Superior temporal gyrus (tissue), 1 donor: ENCODE measurements around the gene MUSTN1.
A peak's percentile ranks its signal among the peaks of the same experiment; 100 is the strongest.

Source experiments
- DNase-seq: peaks from one replicate; pipeline ENCODE4 v3.0.0-alpha.2; 2016; ENCODE audit errors: extremely low spot score

MUSTN1 gene

DNA sequence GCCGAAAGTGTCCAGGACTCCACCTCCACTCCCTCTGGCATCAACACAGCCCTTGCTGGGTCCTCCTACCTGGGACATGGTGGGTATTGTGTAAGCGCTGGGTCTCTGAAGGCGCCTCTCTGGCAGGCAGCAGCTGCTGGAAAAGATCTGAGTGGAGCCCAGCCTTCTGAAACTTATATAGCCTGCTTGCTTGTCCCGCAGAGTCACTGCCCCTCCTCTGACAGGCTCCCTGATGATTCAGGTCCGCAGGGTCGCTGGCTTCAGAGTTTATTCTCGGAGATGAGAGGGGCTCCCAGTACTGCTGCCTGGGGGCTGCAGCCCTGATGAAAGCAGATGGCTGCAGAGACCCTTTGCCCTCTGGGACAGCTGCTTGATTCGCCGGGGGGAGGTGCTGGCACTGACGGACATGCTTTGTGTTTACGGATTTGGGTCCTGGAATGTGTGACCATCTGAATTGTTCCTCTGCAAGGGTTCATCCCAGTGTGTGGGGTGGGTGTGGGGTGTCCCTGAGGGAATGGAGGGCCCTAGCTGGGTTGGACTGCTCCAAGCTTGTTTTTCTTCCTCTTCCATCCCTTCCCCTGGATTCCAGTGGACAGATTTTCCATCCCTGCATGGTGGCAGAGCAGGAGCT, at the start of gene MUSTN1:
Gene MUSTN1, minus strand, starts transcription at position 149 of the 631 bp plus-strand sequence. Its CDS starts 71 bp downstream, at position 78.
- no peak for DNase-seq

DNA sequence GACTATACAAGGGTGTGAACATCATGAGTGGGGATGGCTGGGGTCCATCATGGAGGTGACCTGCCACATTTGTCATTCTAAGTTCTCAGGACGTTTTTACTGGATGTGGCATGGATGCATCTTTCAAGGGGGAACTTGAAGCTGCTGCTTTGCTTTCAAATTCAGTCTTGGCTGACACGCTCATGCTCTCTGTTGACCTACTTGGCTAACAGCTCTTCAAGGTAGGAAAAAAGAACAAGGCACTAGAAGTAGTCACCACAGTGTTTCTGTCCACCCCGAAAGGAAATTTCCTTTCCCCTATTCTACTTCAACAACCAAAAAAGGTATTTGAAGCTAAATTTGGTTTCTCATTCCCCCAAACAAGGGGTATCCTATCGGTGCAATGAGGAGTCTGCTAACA, 47.6 kb upstream of the MUSTN1 start:
- DNase-seq = no peak

DNA sequence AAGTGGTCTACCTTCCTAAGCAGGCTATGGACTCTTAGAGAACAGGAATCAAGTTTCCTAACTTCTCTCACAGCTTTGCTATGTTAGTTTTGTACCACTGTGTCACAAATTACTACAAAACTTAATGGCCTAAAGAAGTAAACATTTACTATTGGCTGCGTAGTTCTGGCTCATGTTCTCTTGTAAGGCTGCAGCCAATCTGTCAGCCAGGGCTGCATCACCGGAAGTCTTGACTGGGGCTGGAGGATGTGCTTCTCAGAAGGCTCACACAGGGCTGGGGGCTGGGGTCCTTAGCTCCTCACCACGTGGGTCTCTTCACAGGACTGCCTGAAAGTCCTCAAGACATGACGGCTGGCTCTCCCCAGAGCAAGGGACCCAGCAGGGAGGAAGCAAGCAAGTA, 47.1 kb upstream of the MUSTN1 start:
- no peak for DNase-seq

DNA sequence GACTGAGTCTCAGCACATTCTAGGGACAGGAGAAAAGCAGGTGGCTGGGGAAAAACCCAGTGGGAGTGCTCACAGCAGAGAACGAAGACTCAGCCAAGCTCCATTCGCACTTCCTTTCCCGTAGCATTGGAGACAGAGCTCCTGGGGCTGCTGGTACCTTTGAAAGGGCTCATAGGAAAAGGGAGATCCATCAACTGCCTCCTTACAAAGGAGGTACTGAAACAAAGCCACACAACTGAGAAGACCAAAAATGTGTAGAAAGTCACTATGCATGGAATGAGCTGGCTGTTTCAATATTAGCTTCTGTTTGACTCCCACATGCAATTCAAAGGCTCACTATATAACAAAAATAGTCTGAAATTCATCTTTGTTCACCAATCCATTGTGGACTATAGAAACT, 45.7 kb upstream of the MUSTN1 start:
- DNase-seq = no peak

DNA sequence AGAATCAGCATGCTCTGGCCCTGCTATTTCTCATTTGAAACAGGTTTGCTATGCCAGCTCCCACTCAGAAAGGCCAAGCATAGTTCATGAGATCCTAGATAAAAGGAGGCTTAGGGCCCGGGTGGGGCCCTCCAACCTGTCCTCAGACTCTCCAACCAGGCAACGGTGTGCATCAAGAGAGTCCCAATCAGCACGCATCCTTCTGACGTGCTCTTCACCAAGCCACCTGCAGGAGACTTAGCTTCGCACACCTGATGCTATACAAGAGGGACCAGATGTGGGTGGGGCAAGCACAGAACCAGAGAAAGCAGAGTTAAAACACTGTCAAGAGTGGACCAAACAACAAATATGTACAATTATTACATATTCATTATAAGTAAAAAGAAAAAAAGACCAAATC, 45.2 kb upstream of the MUSTN1 start:
- no peak for DNase-seq

DNA sequence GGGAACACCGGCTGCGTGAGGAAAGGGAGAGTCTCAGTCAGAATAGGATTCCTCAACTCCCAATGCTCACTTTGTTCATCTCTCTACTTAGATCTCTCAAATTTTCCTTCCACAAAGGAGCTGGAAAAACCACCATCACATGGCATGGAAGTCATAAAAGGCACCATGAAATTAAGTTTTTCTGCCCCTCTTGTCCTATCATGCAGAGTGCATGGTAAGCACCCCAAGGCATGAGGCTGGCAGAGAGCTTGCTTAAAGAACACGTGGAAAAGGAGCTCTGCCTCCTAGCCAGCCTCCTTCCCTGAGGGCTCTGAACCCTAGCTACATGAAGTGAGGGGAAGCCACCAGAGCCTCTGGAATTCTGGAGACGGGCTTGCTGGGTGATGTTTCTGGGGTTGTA, 44.8 kb upstream of the MUSTN1 start:
- DNase-seq = no peak

DNA sequence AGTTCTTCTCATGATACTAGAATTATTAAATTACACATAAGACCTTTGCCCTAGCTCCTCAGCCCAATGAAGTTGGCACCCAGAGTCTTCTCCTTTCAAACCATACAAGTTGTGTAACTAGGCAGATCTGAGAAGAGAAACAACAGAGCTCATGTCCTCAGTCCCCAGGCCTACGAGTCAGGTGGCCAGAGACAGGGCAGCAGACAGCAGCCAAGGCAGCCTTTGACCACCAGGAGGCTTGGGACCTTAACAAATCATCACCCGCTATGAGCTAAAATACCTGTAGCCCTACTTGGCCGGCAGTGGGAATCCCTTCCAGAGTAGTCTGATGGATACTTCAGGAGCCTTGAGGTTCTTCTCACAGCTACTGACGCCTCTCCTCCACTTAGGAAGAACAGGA, 44.3 kb upstream of the MUSTN1 start:
- DNase-seq = no peak

DNA sequence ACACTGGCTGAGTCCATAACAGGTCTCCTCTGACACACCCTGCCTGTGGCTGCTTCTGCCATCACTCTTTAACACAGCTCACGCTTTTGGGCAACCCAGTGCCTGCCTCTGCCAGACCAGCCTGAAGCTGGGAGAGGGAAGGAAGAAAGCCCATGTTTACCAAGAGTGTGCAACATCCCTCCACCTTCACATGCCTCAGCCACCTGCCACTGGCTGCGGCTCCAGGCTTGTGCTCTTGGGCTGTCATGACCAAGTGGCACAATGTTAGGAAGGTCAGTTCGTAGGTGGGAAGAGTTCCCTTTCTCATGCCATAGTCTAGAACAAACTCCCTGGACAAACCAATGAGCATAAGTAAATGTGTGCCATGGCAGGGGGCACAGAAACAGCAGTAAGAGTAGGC, 42.3 kb upstream of the MUSTN1 start:
- DNase-seq = no peak

DNA sequence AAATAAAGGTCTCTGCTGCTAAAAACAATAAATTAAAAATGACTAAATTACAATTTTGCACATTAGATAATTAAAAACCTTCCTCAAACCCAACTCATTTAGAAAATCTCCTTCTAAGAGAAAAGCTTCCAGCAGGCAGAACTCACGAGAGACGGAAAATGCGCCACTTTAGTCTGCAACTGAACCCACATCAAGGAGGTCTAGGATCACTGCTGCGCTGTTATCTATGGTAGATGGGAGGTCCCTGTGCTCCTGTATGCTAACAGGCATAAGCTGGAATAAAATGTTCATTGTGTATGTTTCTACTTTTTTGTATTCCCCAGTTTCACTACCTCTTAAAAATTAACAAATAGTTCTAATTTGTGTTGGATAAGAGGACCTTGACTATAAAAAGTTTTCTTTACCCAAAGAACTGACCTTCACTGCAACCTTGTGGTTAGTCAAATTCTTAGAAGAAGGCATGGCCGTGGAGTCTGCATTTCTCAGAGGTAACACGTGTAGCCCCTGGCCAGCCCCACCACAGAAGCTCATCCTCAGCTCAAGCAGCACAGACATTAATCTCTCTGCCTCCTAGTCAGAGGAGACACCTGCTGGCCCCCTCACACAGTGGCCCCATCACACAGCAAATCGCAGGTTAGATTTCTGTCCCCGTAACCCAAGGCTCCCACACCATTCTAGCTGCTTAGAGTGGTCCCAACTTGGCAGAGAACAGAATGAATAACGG, 40.2 kb upstream of the MUSTN1 start:
- no peak for DNase-seq

DNA sequence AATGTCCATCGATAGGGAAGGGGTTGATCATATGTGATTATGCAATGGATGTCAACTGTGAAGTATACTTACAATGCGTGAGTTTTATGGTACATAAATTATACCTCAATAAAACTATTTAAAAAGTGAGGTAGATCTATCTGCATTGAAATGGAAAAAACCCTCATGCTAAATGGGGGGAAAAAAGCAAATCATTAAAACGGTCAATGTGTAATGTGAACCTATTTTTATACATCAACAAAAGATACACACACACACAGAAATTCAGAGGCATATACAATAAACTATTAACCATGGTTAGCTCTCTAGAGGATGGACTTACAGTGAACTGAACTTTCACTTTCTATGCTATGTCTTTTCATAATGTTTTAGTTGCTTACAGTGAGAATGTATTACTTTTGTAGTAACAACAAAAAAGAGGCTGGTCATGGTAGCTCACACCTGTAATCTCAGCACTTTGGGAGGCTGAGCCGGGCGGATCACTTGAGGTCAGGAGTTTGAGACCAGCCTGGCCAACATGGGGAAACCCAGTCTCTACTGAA, 39.4 kb upstream of the MUSTN1 start:
- DNase-seq = no peak

DNA sequence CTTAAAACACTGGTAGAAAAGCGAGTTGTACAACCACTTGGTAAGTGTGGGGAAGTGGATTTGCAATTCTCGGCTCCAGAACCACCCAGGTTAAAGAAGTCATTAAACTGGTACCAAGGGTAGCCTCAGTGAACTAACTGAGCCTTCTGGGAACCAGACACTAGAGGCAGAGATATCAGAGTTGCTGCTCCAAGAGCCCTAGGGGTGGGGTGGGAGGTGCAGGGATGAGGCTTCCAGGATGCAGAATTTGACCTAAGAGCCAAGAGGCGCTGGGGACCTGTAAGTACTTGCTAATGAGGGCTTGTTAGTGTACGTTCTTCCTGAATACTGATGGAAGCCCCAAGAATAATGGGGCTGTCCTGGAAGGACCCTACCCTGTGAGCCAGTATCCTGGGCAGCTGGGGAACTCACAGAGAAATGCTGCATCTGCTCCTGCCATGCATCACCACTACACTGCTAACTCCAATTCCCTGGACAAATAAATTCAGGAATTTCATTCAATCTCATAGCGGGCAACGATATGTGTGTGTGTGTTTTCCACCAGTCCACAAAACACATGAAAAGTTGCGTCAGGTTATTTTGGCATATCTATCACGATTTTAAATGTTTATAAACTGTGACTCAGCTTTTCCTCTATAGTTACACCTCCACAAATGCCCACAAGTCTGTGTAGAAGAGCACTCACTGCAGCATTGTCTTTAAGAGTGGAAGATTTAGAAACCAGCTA, 38.8 kb upstream of the MUSTN1 start:
- peak; percentile 42 for DNase-seq

DNA sequence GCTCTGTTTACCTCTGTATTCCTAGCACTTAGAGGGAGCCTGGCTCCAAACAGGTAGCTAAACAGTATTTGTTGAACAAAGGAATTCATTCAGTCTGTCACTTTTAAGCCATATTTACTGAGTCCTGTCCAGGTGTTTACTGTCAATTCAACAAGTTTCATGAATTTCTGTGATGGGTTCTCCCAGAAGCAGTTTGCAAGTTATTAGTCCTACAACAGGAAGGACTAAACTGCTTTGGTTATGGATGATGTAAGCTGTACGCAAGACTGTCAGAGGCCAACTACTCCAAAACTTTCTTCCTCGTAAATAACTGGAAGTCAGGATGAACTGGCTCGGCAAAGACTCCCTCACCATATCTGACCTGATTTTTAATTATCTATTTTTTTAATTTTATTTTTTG, 37.4 kb upstream of the MUSTN1 start:
- DNase-seq = no peak

DNA sequence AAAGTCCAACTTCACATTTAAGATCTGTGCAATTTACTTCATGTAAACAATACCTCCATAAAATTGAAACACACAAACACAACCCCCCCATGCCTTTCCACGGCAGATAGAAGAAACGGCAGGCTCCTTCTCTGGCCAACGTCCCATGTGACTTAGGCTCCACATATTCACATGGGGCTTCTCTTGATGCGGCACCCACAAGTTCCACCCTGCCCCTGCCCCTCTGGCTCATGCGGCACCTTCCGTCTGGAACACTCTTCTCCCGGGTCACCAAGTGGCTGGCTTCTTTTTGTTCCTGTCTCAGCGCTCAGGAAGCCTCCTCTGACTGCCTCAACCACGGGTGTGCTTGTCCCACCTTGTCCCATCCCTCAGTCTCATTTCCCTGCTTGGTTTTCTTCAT, 36.9 kb upstream of the MUSTN1 start:
- DNase-seq = no peak

DNA sequence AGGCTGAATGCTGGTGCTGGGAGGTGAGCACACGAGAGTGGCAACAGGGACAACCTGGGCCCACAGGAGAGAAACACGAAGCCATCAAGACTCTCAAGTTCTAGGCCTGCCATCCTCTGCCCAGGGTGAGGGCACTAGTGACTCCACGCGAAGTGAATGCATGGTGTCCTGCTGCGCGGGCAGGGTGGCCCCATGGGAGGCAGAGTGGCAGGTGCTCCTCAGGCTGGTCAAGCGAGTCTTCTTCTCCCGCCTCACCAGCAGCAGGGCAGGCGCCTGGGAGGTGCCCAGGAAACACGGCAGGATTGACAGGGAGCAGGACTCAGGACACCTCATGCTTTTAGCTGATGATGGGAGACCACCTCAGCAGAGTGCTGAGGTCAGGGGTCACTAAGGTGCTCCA, 35.7 kb upstream of the MUSTN1 start:
- DNase-seq = no peak

DNA sequence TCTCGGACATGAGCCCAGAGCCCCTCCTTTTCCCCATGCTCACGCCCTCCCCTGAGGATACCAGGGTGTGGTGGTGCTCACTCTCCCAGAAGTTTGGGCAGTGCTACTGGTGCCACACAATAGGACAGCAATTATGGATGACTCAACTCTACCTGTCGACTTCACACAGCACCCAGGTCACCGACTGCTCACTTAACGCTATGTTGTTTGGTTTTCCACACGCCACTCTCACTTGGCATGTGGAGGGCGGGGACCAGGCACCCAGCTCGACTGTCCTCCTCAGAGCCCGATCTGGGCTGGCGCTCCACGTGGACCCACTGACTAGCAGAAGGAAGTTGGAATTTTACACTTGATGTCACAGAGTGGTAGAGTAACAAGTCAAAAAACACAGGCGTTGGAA, 31.6 kb upstream of the MUSTN1 start:
- DNase-seq = no peak

DNA sequence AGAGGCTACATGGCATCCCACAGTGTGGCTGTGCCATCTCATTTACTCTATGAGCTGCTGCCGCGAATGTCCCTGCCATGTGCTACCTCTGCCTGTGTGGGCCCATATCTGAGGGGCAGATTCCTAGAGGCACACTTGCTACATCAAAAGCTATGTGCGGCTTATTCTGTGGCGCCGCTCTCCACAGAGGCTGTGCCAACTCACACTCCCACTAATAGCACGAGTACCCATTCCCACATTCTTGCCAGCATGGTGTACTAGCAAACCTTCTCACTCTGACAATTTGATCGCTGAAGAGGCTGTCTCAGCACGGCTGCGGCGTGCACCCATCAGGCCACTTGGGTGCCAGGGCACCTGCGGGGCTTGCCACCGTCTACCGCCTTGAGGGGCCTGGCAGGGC, 31.2 kb upstream of the MUSTN1 start:
- peak; percentile 35 for DNase-seq

DNA sequence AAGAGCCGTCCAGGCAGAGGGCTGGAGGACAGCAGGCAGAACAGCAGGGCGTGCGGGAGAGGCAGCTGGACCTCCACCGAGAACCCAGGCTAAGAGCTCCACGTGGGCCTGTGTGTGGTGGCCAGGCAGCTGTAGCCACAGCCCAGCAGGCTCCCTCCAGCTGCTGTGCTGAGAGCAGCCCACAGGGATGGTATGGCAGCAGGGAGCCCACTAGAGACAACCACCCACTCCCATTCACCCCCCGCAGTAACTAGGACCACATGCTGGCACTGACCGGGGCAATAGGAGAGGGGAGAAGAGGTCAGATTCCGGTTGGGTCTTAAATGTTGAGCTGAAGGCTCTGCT, 25.6 kb upstream of the MUSTN1 start:
- no peak for DNase-seq

DNA sequence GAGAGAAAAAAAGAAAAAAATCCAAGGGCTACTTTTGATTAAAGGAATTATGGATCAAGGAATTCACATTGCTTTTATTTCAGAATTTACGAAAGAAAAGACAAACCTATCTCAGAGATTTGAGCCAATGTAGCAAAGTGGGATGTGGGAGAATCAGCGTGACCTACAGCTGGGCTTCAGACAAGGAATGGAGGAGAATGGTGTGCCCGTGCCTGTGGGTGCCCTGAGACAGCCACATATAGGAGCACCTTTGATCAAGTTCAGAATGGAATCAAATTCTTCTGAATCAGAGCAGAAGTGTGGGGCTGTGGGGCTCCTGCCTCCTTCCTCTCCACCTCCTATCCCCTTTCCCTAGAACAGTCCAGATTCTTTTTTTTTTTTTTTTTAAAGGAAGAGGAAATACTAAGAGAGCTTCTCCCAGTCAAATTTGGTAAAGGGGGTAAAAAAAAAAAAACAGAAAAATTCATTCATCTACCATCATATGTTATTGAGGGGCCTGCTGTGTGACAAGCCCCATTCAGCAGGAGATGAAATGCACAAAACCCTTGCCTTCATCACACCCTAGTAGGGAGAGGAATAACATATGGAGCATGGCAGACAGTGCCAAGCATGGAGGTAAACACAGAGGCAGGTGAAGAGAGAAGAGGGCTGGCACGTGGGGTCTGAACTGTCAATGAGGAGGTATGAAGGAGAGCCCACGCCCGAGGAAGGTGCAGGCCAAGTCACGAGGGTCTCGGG, 25.0 kb upstream of the MUSTN1 start:
- no peak for DNase-seq

DNA sequence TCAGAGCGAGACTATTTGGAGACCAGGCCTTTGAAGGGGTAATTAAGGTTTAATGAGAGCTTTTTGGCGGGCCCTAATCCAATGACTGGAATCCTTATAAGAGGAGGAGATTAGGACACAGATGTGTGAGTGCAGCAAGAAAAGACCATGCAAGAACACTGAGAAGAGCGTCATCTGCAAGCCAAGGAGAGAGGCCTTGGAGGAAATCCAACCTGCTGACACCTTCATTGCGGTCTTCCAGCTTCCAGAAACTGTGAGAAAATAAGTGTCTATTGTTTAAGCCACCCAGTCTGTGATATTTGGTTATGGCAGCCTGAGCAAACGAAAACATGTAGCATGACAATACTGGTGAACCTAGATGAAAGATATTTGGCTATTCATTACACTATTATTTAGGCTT, 23.0 kb upstream of the MUSTN1 start:
- no peak for DNase-seq

DNA sequence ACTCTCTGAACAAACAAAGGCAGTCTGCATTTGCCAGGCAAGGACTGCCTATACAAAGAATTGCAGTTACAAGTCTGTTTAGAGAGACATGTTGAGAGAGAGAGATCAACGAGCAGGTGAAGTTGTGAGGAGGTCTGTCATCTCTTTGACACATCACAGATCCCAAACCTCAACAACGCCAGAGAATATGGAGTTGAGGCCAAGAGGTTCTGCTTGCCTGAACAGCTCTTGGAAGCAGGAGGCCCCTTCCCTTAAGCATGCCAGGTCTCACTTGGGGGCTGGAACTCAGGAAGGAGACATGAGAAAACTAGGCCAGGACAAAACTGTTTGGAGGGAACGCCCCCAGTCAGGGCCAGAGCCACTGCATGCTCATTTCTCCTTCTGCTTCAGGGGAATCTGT, 22.3 kb upstream of the MUSTN1 start:
- DNase-seq = no peak

DNA sequence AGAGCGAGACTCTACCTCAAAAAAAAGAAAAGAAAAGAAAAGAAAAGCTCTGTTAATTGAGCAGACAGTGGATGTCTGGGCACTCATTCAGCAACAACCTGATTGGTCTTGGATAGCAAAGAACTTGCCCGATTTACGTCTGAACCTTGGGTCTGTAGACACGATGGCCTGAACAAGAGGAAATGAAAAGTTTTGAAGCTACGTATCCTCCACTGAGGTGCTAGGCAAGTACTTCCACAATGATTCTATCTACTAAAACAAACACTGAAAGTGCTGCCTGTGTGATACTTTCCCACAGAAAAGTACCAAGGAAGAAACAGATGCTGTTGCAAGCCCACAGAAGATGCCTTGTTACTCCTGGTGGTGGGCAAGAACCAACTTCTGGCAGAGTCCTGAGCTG, 21.8 kb upstream of the MUSTN1 start:
- no peak for DNase-seq

DNA sequence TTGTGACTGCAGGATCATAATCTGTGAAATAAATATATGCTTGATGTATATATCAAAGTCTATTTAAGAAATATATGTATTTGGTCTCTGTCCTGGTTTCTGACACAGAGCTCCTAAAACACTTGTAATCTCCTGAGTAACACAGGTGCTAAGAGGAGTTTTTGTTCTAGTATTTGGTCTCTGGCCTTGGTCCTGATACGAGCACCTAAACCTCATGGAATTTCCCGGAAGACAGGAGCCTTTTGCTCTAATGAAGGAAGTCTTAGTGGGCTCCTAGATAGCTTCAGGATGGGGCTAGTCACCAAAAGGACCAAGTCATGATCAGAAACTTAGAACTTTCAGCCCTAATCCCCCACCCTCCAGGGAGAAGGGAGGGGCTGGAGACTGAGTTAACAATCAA, 19.2 kb upstream of the MUSTN1 start:
- DNase-seq = no peak
